ENCODE measurements around the gene MRPL16.

- TF ChIP-seq CTCF (IDR thresholded peaks at IDR 0.05; ENCODE audit: poor library complexity, severe bottlenecking) (no peak), MXI1 (conservative IDR thresholded peaks at IDR 0.05; ENCODE audit: poor library complexity, severe bottlenecking) (no peak), RAD21 (conservative IDR thresholded peaks at IDR 0.05) (no peak), SMC3 (conservative IDR thresholded peaks at IDR 0.05; ENCODE audit: poor library complexity) (no peak), REST (IDR thresholded peaks at IDR 0.05; ENCODE audit: borderline replicate concordance) (no peak), EZH2 (IDR thresholded peaks at IDR 0.05; ENCODE audit: borderline replicate concordance, insufficient read depth, low read length, poor library complexity, severe bottlenecking) (no peak), TAF1 (IDR thresholded peaks at IDR 0.05; ENCODE audit: low read depth) (no peak)
Observed at GRCh38 chr11:59854871-59855270, 44.3 kb upstream of the MRPL16 start.
